ENCODE results near the gene NCOA7. TPM values are rescaled to one million over a fixed set of nuclear protein-coding genes. Genes with fewer than 3 reads are reported as not detected.

Gene NCOA7
- total RNA-seq, 1 experiment from 2014 or later: 9.4 TPM

DNA sequence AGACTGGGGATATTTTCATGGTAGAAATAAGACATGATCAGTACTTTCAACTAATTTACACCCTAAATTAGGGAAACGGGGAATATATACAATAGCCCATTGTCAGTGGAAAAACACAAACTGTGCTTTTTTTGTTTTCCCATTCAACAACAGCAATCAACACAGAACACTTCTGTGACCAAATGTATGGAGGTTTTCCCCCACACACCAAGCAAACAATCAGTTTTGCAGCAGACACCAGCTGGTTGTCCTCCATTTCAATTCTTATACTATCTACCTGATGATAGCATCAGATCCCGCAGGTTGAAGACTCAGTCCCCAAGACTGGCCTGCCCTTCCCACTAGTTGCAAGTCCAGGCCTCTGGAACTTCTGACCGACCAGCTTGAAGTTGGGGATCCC is 170.4 kb downstream of the NCOA7 start:
- Histone ChIP-seq H3K56ac (ENCODE audit: insufficient read length, low read depth, low read length) (no peak overlapping the region), H2BK15ac (ENCODE audit: low read depth, low read length) (no peak overlapping the region), H2BK20ac (ENCODE audit: low read depth, low read length, poor library complexity, severe bottlenecking) (no peak overlapping the region), H3K4me2 (ENCODE audit: insufficient read depth, insufficient read length, low read length) (no peak overlapping the region), H4K5ac (ENCODE audit: insufficient read length, low read depth, low read length) (no peak overlapping the region), H3K27ac (ENCODE audit: insufficient read length, low read depth, low read length) (no peak overlapping the region), H3K9ac (ENCODE audit: extremely low read depth, insufficient read length, low read length) (no peak overlapping the region), H3K23ac (ENCODE audit: insufficient read length, low read depth, low read length) (no peak overlapping the region), H4K20me1 (ENCODE audit: control insufficient read depth, insufficient read depth, insufficient read length) (no peaks in the 10 kb centered on the region), H3T11ph (ENCODE audit: low read length) (no peak overlapping the region), H3K27me3 (ENCODE audit: insufficient read depth, low read length) (no peaks in the 10 kb centered on the region), H2AFZ (ENCODE audit: low read length) (no peak overlapping the region), H2BK5ac (ENCODE audit: insufficient read length, low read length) (no peak overlapping the region), H2BK12ac (ENCODE audit: insufficient read length, low read depth, low read length) (no peak overlapping the region), H3K79me1 (ENCODE audit: insufficient read depth, low read depth, low read length, poor library complexity, severe bottlenecking) (no peaks in the 10 kb centered on the region), H2BK120ac (ENCODE audit: low read depth, low read length, poor library complexity, severe bottlenecking) (no peak overlapping the region), H3K9me3 (ENCODE audit: control insufficient read depth, low read depth, low read length) (no peaks in the 10 kb centered on the region), H3K79me2 (ENCODE audit: insufficient read depth, low read length) (no peaks in the 10 kb centered on the region), H3K4ac (ENCODE audit: low read depth, low read length) (no peak overlapping the region), H3K4me1 (ENCODE audit: insufficient read depth, low read length) (0 out of 2 replicates have a peak, but pooled peaks cover 2% of the 10 kb centered on the region), H3K14ac (ENCODE audit: insufficient read depth, low read length) (no peak overlapping the region), H2AK5ac (ENCODE audit: insufficient read length, low read length) (no peak overlapping the region), H3K18ac (ENCODE audit: insufficient read length, low read depth, low read length) (no peak overlapping the region), H4K8ac (replicated peaks; ENCODE audit: insufficient read length, low read depth, low read length) (no peak overlapping the region), H3K23me2 (ENCODE audit: insufficient read length, low read depth, low read length, poor library complexity, severe bottlenecking) (no peaks in the 10 kb centered on the region), H4K91ac (ENCODE audit: insufficient read length, low read depth, low read length) (no peak overlapping the region)
- Mint-ChIP-seq H3K9me3 (no peaks in the 10 kb centered on the region), H3K27me3 (ENCODE audit: low read depth) (no peaks in the 10 kb centered on the region), H3K36me3 (ENCODE audit: insufficient read depth in 1 of 3, low read depth in 3 of 3) (no peaks in the 10 kb centered on the region), H3K27ac (peak overlapping the region in 1 of 3 experiments; percentile 15; a peak in 1 of 7 replicates), H3K4me3 (no peak overlapping the region), H3K4me1 (peaks cover 1% of the 10 kb centered on the region in 2 experiments; a peak in 2 of 4 replicates)
- TF ChIP-seq, protein P1, sequence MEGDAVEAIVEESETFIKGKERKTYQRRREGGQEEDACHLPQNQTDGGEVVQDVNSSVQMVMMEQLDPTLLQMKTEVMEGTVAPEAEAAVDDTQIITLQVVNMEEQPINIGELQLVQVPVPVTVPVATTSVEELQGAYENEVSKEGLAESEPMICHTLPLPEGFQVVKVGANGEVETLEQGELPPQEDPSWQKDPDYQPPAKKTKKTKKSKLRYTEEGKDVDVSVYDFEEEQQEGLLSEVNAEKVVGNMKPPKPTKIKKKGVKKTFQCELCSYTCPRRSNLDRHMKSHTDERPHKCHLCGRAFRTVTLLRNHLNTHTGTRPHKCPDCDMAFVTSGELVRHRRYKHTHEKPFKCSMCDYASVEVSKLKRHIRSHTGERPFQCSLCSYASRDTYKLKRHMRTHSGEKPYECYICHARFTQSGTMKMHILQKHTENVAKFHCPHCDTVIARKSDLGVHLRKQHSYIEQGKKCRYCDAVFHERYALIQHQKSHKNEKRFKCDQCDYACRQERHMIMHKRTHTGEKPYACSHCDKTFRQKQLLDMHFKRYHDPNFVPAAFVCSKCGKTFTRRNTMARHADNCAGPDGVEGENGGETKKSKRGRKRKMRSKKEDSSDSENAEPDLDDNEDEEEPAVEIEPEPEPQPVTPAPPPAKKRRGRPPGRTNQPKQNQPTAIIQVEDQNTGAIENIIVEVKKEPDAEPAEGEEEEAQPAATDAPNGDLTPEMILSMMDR (conservative IDR thresholded peaks at IDR 0.05): no peak
- no peak for DNase-seq
- WGBS (ENCODE audit: extremely low coverage, insufficient read length, low lambda C conversion rate): no CpG with 5 or more reads among the region's 3 CpGs
